GM12864 (cell line): Measurements from ENCODE around the gene NTN5.
"Not testable (repeated sequence)": the region's sequence is repeated elsewhere in the genome, so short reads cannot be mapped to it uniquely, and the experiment has no call there.

Source experiments
- DNase-seq: peaks from one replicate; pipeline ENCODE4 v3.0.0-alpha.2; 2011; ENCODE audit warnings: low read depth
- H3K4me3 ChIP-seq: 2 replicates; pipeline ENCODE4 v1.5.1; 2011; ENCODE audit warnings: mild to moderate bottlenecking, low read depth, low read length, control low read depth
- CTCF ChIP-seq: IDR thresholded peaks from 2 replicates; pipeline ENCODE4 v1.5.1; 2011; ENCODE audit warnings: low read depth, mild to moderate bottlenecking, moderate library complexity, low read length, control low read depth, inconsistent platforms; ENCODE audit errors: missing control alignments

The NTN5 gene

GRCh38 chr19:48635966-48636858 is 36.6 kb downstream of the NTN5 start:
- H3K4me3 ChIP-seq = peak overlapping the region; percentile 64
- TF ChIP-seq CTCF = no peak
- DNase-seq = no peak

GRCh38 chr19:48635263-48635965 is 37.4 kb downstream of the NTN5 start:
- peak overlapping the region; percentile 64 for H3K4me3 ChIP-seq
- TF ChIP-seq CTCF = no peak
- no peak for DNase-seq

DNA sequence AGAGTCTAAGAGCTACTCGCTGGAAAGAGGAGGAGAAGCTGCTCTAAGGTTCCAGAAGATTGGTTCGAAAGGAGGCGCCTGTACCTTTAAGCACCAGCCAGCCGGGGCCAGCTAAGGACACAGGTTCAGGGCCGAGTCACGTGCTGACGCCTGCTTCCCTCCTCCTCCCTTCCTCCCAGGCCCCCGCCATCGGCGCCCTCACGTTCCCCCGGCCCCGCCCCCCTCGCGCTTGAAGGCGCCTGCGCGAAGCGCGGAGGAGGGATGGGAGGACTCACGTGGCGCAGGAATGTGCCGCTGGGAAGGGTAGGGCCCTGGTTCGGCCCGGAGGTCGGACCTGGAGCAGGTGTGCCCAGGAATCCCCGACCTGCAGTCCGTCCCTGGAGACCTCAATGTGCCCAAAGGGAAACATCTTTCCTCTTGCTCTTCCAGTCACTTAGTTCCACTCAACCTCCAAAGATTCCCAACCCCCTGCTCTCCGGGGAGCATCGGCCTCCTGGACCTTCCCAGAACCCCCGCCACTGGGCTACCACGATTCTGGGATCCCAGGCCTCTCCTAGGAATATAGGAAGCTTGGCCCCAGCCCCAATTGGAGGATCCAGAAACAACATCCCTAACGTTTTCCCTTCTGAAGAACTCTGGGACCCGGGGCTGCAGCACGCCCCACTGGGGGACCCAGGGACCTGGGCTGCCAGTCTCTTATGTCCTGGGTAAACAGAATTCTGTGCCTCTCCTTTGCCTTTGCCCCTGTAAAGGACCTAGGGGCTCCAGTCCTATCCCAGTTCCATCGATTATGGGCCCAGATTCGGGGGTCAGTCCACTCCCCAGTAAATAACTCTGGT is 38.2 kb downstream of the NTN5 start:
- H3K4me3 ChIP-seq = peak overlapping the region; percentile 50
- TF ChIP-seq CTCF = no peak
- DNase-seq = peak; percentile 92

- TF ChIP-seq CTCF = no peak
- no peak for DNase-seq
- peak overlapping the region; percentile 50 for H3K4me3 ChIP-seq
Observed at GRCh38 chr19:48634036-48634342, 38.8 kb downstream of the NTN5 start.

GRCh38 chr19:48633148-48634035 is 39.4 kb downstream of the NTN5 start:
- no peak overlapping the region for H3K4me3 ChIP-seq
- no peak for TF ChIP-seq CTCF
- no peak for DNase-seq

- TF ChIP-seq CTCF = no peak
- H3K4me3 ChIP-seq = no peak overlapping the region
- no peak for DNase-seq
Observed at GRCh38 chr19:48632692-48633147, 40.1 kb downstream of the NTN5 start.

- not testable (repeated sequence) for DNase-seq, H3K4me3 ChIP-seq
Observed at GRCh38 chr19:48632286-48632685, 40.5 kb downstream of the NTN5 start.
